PFSK-1 (cell line): ENCODE measurements around the gene FBXO5.
A peak's percentile ranks its signal among the peaks of the same experiment; 100 is the strongest.

Experiments
- REST ChIP-seq, 2 experiments: IDR thresholded peaks; 2 replicates each; pipeline versions ENCODE4 v1.6.1 to v1.8.0; 2011 to 2012; ENCODE audit warnings: low read depth in 2 of 2, low read length in 2 of 2, control low read depth in 1 of 2, inconsistent platforms in 1 of 2, mild to moderate bottlenecking in 1 of 2, moderate library complexity in 1 of 2; ENCODE audit not compliant: insufficient read depth in 1 of 2
- SIN3A ChIP-seq: IDR thresholded peaks from 2 replicates; pipeline ENCODE4 v1.6.1; 2012; ENCODE audit warnings: mild to moderate bottlenecking, low read length, moderate library complexity, borderline replicate concordance; ENCODE audit not compliant: insufficient read depth
- TAF1 ChIP-seq: IDR thresholded peaks from 2 replicates; pipeline ENCODE4 v1.6.1; 2012; ENCODE audit warnings: low read length, control low read depth, borderline replicate concordance; ENCODE audit not compliant: insufficient read depth

DNA sequence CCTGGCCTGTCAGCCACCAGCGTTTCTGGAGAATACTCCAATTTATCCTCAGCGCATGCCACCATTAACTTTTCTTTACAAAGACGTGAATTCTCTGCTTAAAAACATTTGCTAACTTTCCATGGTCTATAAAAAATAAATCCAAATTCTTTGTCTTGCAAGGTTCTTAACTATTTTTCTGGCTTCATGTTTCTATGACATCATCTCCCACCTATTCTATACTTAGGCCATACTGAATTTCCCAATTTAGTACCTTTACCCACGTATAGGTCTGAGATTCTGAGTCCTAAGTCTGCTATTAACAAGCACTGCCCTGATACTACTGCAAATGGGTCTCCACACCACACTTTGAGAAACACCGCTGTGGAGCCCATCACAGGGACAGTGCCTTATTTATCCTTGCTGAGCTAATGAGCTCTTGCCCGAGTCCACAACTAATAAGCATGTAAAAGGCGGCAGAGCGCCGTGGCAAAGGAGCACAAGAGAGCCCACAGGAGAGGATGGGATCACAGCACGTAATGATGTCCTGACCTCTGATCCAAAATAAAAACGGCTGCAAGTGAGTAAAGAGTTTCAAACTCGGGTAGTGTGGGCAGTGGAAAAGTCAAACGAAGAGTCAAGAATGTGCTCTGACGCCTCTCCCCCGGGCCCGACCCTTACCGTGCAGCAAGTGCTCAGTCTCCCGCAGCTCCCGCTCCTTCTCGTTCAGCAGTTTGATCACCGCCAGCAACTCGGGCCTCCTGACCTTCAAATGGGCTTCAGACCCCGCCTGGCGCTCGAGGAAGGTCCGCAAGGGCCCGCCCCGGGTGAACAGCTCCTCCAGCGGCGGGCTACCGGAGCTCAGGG is 19.1 kb upstream of the FBXO5 start:
- 0 out of 2 replicates have a peak, but pooled peaks have one; percentile 2 for TF ChIP-seq TAF1
- TF ChIP-seq SIN3A, result no peak
- no peak for TF ChIP-seq REST (IDR thresholded peaks at IDR 0.05; ENCODE audit: insufficient read depth in 1 of 2, low read depth in 2 of 2, low read length in 2 of 2)
